ENCODE data around the gene P2RX6. TPM values are rescaled to one million over a fixed set of nuclear protein-coding genes. Genes with fewer than 3 reads are reported as not detected.

Gene P2RX6
- total and polyA plus RNA-seq, 9 of the 15 experiments (the other 6 are each of a cell fraction or from before 2014, with no cell fraction given) = 0.01 to 3.9 (median 1.5) TPM; not detected in 1

- TF ChIP-seq MBD1 (CRISPR knock-in tag; IDR thresholded peaks at IDR 0.05) = no peak
- TF ChIP-seq MCM3 (IDR thresholded peaks at IDR 0.05) = no peak
- TF ChIP-seq ZFP1 (CRISPR knock-in tag; IDR thresholded peaks at IDR 0.05) = peak; percentile 53
- no peak for TF ChIP-seq BRD4 (IDR thresholded peaks at IDR 0.05)
- TF ChIP-seq NFATC3 (IDR thresholded peaks at IDR 0.05) = no peak
- no peak for TF ChIP-seq PTTG1 (tag; IDR thresholded peaks at IDR 0.05; ENCODE audit: low read depth)
- TF ChIP-seq ZNF124 (CRISPR knock-in tag; IDR thresholded peaks at IDR 0.05) = no peak
- TF ChIP-seq ZNF75A (CRISPR knock-in tag; IDR thresholded peaks at IDR 0.05) = no peak; the same call in 1 of the 2 replicates
- TF ChIP-seq WHSC1 (IDR thresholded peaks at IDR 0.05; ENCODE audit: low read length) = no peak
- TF ChIP-seq XRCC3 (IDR thresholded peaks at IDR 0.05) = no peak
- TF ChIP-seq, protein P1, sequence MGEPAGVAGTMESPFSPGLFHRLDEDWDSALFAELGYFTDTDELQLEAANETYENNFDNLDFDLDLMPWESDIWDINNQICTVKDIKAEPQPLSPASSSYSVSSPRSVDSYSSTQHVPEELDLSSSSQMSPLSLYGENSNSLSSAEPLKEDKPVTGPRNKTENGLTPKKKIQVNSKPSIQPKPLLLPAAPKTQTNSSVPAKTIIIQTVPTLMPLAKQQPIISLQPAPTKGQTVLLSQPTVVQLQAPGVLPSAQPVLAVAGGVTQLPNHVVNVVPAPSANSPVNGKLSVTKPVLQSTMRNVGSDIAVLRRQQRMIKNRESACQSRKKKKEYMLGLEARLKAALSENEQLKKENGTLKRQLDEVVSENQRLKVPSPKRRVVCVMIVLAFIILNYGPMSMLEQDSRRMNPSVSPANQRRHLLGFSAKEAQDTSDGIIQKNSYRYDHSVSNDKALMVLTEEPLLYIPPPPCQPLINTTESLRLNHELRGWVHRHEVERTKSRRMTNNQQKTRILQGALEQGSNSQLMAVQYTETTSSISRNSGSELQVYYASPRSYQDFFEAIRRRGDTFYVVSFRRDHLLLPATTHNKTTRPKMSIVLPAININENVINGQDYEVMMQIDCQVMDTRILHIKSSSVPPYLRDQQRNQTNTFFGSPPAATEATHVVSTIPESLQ (CRISPR knock-in tag; IDR thresholded peaks at IDR 0.05) = no peak
- TF ChIP-seq ZNF551 (CRISPR knock-in tag; IDR thresholded peaks at IDR 0.05) = no peak
- TF ChIP-seq XRCC4 (IDR thresholded peaks at IDR 0.05; ENCODE audit: extremely low read depth, insufficient read depth, insufficient read length) = no peak
- TF ChIP-seq RNF2 (IDR thresholded peaks at IDR 0.05) = no peak
- TF ChIP-seq BDP1 (IDR thresholded peaks at IDR 0.05; ENCODE audit: insufficient read depth, insufficient read length) = no peak
- no peak for TF ChIP-seq CCNT2 (IDR thresholded peaks at IDR 0.05; ENCODE audit: borderline replicate concordance, extremely low read depth, insufficient read length, low read depth, low read length)
- TF ChIP-seq PPARD (CRISPR knock-in tag; IDR thresholded peaks at IDR 0.05) = 0 out of 2 replicates have a peak, but pooled peaks have one; percentile 41
- TF ChIP-seq ZNF408 (CRISPR knock-in tag; IDR thresholded peaks at IDR 0.05; ENCODE audit: low read depth) = no peak; the same call in 1 of the 2 replicates
- TF ChIP-seq, protein P2, sequence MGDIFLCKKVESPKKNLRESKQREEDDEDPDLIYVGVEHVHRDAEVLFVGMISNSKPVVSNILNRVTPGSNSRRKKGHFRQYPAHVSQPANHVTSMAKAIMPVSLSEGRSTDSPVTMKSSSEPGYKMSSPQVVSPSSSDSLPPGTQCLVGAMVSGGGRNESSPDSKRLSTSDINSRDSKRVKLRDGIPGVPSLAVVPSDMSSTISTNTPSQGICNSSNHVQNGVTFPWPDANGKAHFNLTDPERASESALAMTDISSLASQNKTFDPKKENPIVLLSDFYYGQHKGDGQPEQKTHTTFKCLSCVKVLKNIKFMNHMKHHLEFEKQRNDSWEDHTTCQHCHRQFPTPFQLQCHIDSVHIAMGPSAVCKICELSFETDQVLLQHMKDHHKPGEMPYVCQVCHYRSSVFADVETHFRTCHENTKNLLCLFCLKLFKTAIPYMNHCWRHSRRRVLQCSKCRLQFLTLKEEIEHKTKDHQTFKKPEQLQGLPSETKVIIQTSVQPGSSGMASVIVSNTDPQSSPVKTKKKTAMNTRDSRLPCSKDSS (IDR thresholded peaks at IDR 0.05; ENCODE audit: low read depth, partially characterized antibody) = no peak
- TF ChIP-seq SMAD1 (IDR thresholded peaks at IDR 0.05; ENCODE audit: low read depth, low read length, partially characterized antibody) = no peak
- no peak for TF ChIP-seq SMAD3 (CRISPR knock-in tag; conservative IDR thresholded peaks at IDR 0.05)
- no peak for TF ChIP-seq LEF1 (IDR thresholded peaks at IDR 0.05)
- TF ChIP-seq SMARCA4 (IDR thresholded peaks at IDR 0.05) = no peak
- TF ChIP-seq PURB (CRISPR knock-in tag; IDR thresholded peaks at IDR 0.05; ENCODE audit: low read depth) = no peak
These were observed 18.1 kb upstream of the P2RX6 start (continued) for GRCh38 chr22:20996598-20997535.

All from K562 (cell line).